SU-DHL-6 (cell line): Measurements from ENCODE around the gene POPDC2.

Source experiments
- H2AFZ ChIP-seq: fragments of 200-600 bp; sonication (generic); 2 replicates; pipeline ENCODE4 v1.6.1; 2014; ENCODE audit warnings: low read depth, mild to moderate bottlenecking, moderate library complexity, mixed read lengths, antibody characterized with exemption, low read length; ENCODE audit not compliant: severe bottlenecking
- H3F3A ChIP-seq: fragments of 200-600 bp; shearing (Covaris generic); 2 replicates; pipeline ENCODE4 v1.6.0; 2016; ENCODE audit warnings: antibody characterized with exemption, mild to moderate bottlenecking; ENCODE audit not compliant: insufficient read depth
- H3K27ac ChIP-seq: fragments of 200-600 bp; sonication (generic); 2 replicates; pipeline ENCODE4 v1.5.1; 2016; ENCODE audit warnings: low read depth, mild to moderate bottlenecking, low read length, moderate library complexity, mixed read lengths
- H3K27me3 ChIP-seq: fragments of 200-600 bp; sonication (generic), shearing (Covaris generic); 2 replicates; pipeline ENCODE4 v1.6.0; 2014; ENCODE audit warnings: mild to moderate bottlenecking, low read length
- H3K36me3 ChIP-seq: fragments of 200-600 bp; sonication (generic); 2 replicates; pipeline ENCODE4 v1.6.1; 2014; ENCODE audit warnings: mild to moderate bottlenecking, low read length, mixed read lengths
- H3K4me2 ChIP-seq: fragments of 300-600, 200-600 bp; shearing (Covaris generic), sonication (generic); 2 replicates; pipeline ENCODE4 v1.6.0; 2014; ENCODE audit warnings: low read length, low read depth, mild to moderate bottlenecking; ENCODE audit not compliant: poor library complexity, severe bottlenecking
- H3K4me3 ChIP-seq: fragments of 200-600 bp; sonication (generic); 2 replicates; pipeline ENCODE4 v1.5.1; 2014; ENCODE audit warnings: antibody characterized with exemption, low read length, mild to moderate bottlenecking, mixed read lengths; ENCODE audit not compliant: insufficient read depth, poor library complexity, severe bottlenecking
- H3K79me2 ChIP-seq: fragments of 200-600 bp; sonication (generic); 2 replicates; pipeline ENCODE4 v1.6.1; 2014; ENCODE audit warnings: mild to moderate bottlenecking, low read length, moderate library complexity; ENCODE audit not compliant: insufficient read depth
- H3K9ac ChIP-seq: fragments of 200-600 bp; sonication (generic); 2 replicates; pipeline ENCODE4 v1.7.0; 2014; ENCODE audit warnings: mild to moderate bottlenecking, low read length
- H3K9me2 ChIP-seq: fragments of 200-600 bp; sonication (generic); replicated peaks from 2 replicates; pipeline ENCODE4 v1.6.1; 2014; ENCODE audit warnings: low read length; ENCODE audit not compliant: insufficient read depth
- H3K9me3 ChIP-seq: fragments of 200-600 bp; sonication (generic); 2 replicates; pipeline ENCODE4 v1.6.1; 2014; ENCODE audit warnings: low read length, mixed read lengths; ENCODE audit not compliant: insufficient read depth
- H4K20me1 ChIP-seq: fragments of 200-600 bp; sonication (generic); 2 replicates; pipeline ENCODE4 v1.6.1; 2014; ENCODE audit warnings: low read depth, mild to moderate bottlenecking, antibody characterized with exemption, low read length, moderate library complexity, mixed read lengths
- CTCF ChIP-seq: fragments of 200-600 bp; sonication (generic); IDR thresholded peaks from one replicate; pipeline ENCODE4 v1.5.1; 2017; ENCODE audit warnings: antibody characterized with exemption, mild to moderate bottlenecking, low read length, moderate library complexity; ENCODE audit not compliant: insufficient read depth, poor library complexity, severe bottlenecking
- EZH2phosphoT487 ChIP-seq: fragments of 200-600 bp; sonication (generic), shearing (Covaris generic); conservative IDR thresholded peaks from 2 replicates; pipeline ENCODE4 v1.6.1; 2018; ENCODE audit warnings: mild to moderate bottlenecking, antibody characterized with exemption, low read length, moderate library complexity, mixed read lengths

Gene POPDC2

GRCh38 chr3:119645813-119646212 lies 14.6 kb downstream of the POPDC2 start:
- H3K9ac ChIP-seq: no peak overlapping the region
- H3K79me2 ChIP-seq: no peaks in the 10 kb centered on the region
- no peak overlapping the region for H3K4me3 ChIP-seq
- no peaks in the 10 kb centered on the region for H3K9me2 ChIP-seq
- no peak overlapping the region for H3K4me2 ChIP-seq
- no peak overlapping the region for H2AFZ ChIP-seq
- no peaks in the 10 kb centered on the region for H3K27me3 ChIP-seq
- H3K36me3 ChIP-seq: no peaks in the 10 kb centered on the region
- H3F3A ChIP-seq: no peaks in the 10 kb centered on the region
- no peaks in the 10 kb centered on the region for H3K9me3 ChIP-seq
- no peaks in the 10 kb centered on the region for H4K20me1 ChIP-seq
- TF ChIP-seq EZH2phosphoT487: no peak
- no peak for TF ChIP-seq CTCF
- no peak overlapping the region for H3K27ac ChIP-seq

- no peaks in the 10 kb centered on the region for H3K9me3 ChIP-seq
- no peaks in the 10 kb centered on the region for H3K27me3 ChIP-seq
- no peak overlapping the region for H3K4me3 ChIP-seq
- H3K4me2 ChIP-seq: no peak overlapping the region
- H3F3A ChIP-seq: no peaks in the 10 kb centered on the region
- H3K27ac ChIP-seq: no peak overlapping the region
- TF ChIP-seq CTCF (no peak), EZH2phosphoT487 (no peak)
- no peaks in the 10 kb centered on the region for H4K20me1 ChIP-seq
- H3K36me3 ChIP-seq: no peaks in the 10 kb centered on the region
- H3K79me2 ChIP-seq: no peaks in the 10 kb centered on the region
- H3K9ac ChIP-seq: no peak overlapping the region
- no peak overlapping the region for H2AFZ ChIP-seq
- no peaks in the 10 kb centered on the region for H3K9me2 ChIP-seq
Measured at GRCh38 chr3:119644481-119644880, 15.9 kb downstream of the POPDC2 start.

GRCh38 chr3:119643528-119643927 lies 16.9 kb downstream of the POPDC2 start:
- Histone ChIP-seq H3F3A (no peaks in the 10 kb centered on the region), H3K9me3 (no peaks in the 10 kb centered on the region), H3K9me2 (no peaks in the 10 kb centered on the region), H3K4me2 (no peak overlapping the region), H3K4me3 (no peak overlapping the region), H3K27me3 (no peaks in the 10 kb centered on the region), H3K36me3 (no peaks in the 10 kb centered on the region), H3K9ac (no peak overlapping the region), H3K79me2 (no peaks in the 10 kb centered on the region), H2AFZ (no peak overlapping the region), H4K20me1 (no peaks in the 10 kb centered on the region), H3K27ac (no peak overlapping the region)
- no peak for TF ChIP-seq EZH2phosphoT487
- no peak for TF ChIP-seq CTCF
